Tibial nerve (tissue), 4 donors: Measurements from ENCODE around the gene PTPRK.

Experiments
- CTCF ChIP-seq, 5 experiments: fragments of 200-600 bp in 3 of 5; fragments of 450-650 bp in 2 of 5; sonication (generic) in 3 of 5; IDR thresholded peaks; one replicate each; pipeline ENCODE4 v1.5.1; 2016 to 2019; ENCODE audit warnings: antibody characterized with exemption in 5 of 5, mild to moderate bottlenecking in 3 of 5, moderate library complexity in 2 of 5
- EP300 ChIP-seq, 2 donors: sonication (generic); formaldehyde crosslinking; IDR thresholded peaks; one replicate each; pipeline ENCODE4 v1.6.1; 2017; ENCODE audit warnings: antibody characterized with exemption in 2 of 2, mild to moderate bottlenecking in 1 of 2
- POLR2A ChIP-seq, 2 donors: fragments of 450-650 bp; IDR thresholded peaks; one replicate each; pipeline ENCODE4 v1.6.1; 2017; ENCODE audit warnings: antibody characterized with exemption in 2 of 2, mild to moderate bottlenecking in 2 of 2, moderate library complexity in 2 of 2

- TF ChIP-seq CTCF (IDR thresholded peaks at IDR 0.05) (no peak), POLR2A (IDR thresholded peaks at IDR 0.05) (no peak), EP300 (IDR thresholded peaks at IDR 0.05) (no peak)
Measured at GRCh38 chr6:128380891-128381290, 139.5 kb downstream of the PTPRK start.
